GM12892 (cell line): Measurements from ENCODE around the gene RNF145.

ENCODE experiments used
- POLR2A ChIP-seq: IDR thresholded peaks from 2 replicates; pipeline ENCODE4 v1.6.1; 2011; ENCODE audit warnings: low read depth, low read length, control low read depth
- POLR2AphosphoS5 ChIP-seq: IDR thresholded peaks from 2 replicates; pipeline ENCODE4 v1.6.1; 2011; ENCODE audit warnings: low read depth, low read length, control low read depth

DNA sequence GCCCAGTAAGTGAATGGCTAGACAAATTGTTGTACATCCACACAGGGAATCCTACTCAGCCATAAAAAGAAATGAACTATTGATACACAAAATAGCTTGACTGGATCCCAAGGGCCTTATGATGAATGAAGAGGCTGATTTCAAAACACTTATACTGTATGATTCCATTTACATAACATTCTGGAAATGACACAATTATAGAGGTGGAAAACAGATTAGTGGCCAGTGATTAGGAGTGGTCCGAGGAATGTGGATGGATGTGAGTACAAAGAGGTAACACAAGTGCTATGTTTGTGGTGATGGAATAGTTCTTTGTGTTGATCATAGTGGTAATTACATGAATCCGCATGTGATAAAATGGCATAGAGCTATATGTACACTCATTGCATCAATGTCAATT lies 49.0 kb upstream of the RNF145 start:
- no peak for TF ChIP-seq POLR2AphosphoS5
- no peak for TF ChIP-seq POLR2A
